Activated naive CD8-positive, alpha-beta T cell treated with anti-CD3 and anti-CD28 coated beads, Interleukin-2, amount 10 ng/mL, durations not matched to agents 7 days and 5 days (primary cell): ENCODE measurements around the gene PDE6D. TPM values are rescaled to one million over a fixed set of nuclear protein-coding genes. Genes with fewer than 3 reads are reported as not detected.
A peak's percentile ranks its signal among the peaks of the same experiment; 100 is the strongest.
"Not testable (repeated sequence)": the region's sequence is repeated elsewhere in the genome, so short reads cannot be mapped to it uniquely, and the experiment has no call there.

ENCODE experiments used
- ATAC-seq: fragments of 150-1000 bp; cut with Tn5 transposase; one replicate; pipeline ENCODE4 v1.10.0; 2021; ENCODE audit warnings: low read depth, moderate library complexity
- POLR2A ChIA-PET: fragments of 350-600 bp; sonication (Branson Sonifier 250); formaldehyde crosslinking; loops from one replicate; lab custom pipeline; 2021; ENCODE audit warnings: antibody characterized with exemption; lab: Charles Lee
- DNase-seq: peaks from one replicate; pipeline ENCODE4 v3.0.0; 2021
- H3K27ac Mint-ChIP-seq: one replicate; pipeline ENCODE4 v1.8.0; 2022; ENCODE audit warnings: mild to moderate bottlenecking, mixed read lengths
- H3K27me3 Mint-ChIP-seq: one replicate; pipeline ENCODE4 v1.8.0; 2022; ENCODE audit warnings: mild to moderate bottlenecking, moderate library complexity, mixed read lengths
- H3K36me3 Mint-ChIP-seq: one replicate; pipeline ENCODE4 v1.8.0; 2021; ENCODE audit warnings: mild to moderate bottlenecking, mixed read lengths
- H3K4me1 Mint-ChIP-seq: one replicate; pipeline ENCODE4 v1.8.0; 2021; ENCODE audit warnings: mixed read lengths
- H3K4me3 Mint-ChIP-seq: one replicate; pipeline ENCODE4 v1.8.0; 2022; ENCODE audit warnings: mild to moderate bottlenecking, moderate library complexity, mixed read lengths
- H3K9me3 Mint-ChIP-seq: one replicate; pipeline ENCODE4 v1.8.0; 2021; ENCODE audit warnings: mixed read lengths
- total RNA-seq, 2 experiments: library from RNA; stranded (reverse); gene quantifications; one replicate each; pipeline ENCODE4 v1.2.3, GENCODE V29; 2021

The PDE6D gene
- total RNA-seq, 2 experiments from 2014 or later = 34.1 TPM

GRCh38 chr2:231720987-231721966 is 59.8 kb downstream of the PDE6D start:
- no peak for DNase-seq
- H3K4me3 Mint-ChIP-seq = no peak overlapping the region
- H3K9me3 Mint-ChIP-seq = no peaks in the 10 kb centered on the region
- no peaks in the 10 kb centered on the region for H3K27me3 Mint-ChIP-seq
- POLR2A ChIA-PET = no interaction called here
- no peak for ATAC-seq
- H3K36me3 Mint-ChIP-seq = no peaks in the 10 kb centered on the region
- no peak overlapping the region for H3K27ac Mint-ChIP-seq
- H3K4me1 Mint-ChIP-seq = peaks cover 5% of the 10 kb centered on the region

GRCh38 chr2:231720292-231720986 is 60.6 kb downstream of the PDE6D start:
- Mint-ChIP-seq H3K4me3 (no peak overlapping the region), H3K9me3 (no peaks in the 10 kb centered on the region), H3K27ac (no peak overlapping the region), H3K36me3 (no peaks in the 10 kb centered on the region), H3K27me3 (no peaks in the 10 kb centered on the region), H3K4me1 (peaks cover 5% of the 10 kb centered on the region)
- POLR2A ChIA-PET = no interaction called here
- DNase-seq (no peak), ATAC-seq (no peak)

DNA sequence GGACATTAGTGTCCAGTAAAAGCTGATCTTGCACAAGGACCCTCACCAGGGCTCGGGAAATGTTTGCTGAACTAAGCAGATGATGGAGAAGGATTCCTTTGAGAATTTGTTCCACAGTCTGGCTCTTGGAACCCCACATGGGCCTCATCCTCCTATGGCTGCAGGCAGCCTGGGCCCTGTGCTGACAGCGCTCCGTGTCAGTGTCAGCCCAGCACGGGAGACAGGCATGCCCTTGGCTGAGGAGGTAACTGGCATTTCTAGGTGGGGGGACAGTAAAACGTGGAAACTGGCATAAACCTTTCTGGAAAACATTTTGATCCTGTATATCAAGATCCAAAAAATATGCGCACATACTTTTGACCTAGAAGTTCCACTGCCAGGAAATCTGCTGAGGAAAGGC is 62.3 kb downstream of the PDE6D start:
- POLR2A ChIA-PET = interaction anchor here (7.5 kb wide), 1 partner anchor 107 kb away, joined by 61 read pairs; no protein-coding TSS in a partner anchor
- peaks cover 7% of the 10 kb centered on the region for H3K4me1 Mint-ChIP-seq
- no peaks in the 10 kb centered on the region for H3K36me3 Mint-ChIP-seq
- no peaks in the 10 kb centered on the region for H3K27me3 Mint-ChIP-seq
- no peak for ATAC-seq
- no peak overlapping the region for H3K27ac Mint-ChIP-seq
- DNase-seq = no peak
- no peak overlapping the region for H3K4me3 Mint-ChIP-seq
- no peaks in the 10 kb centered on the region for H3K9me3 Mint-ChIP-seq

DNA sequence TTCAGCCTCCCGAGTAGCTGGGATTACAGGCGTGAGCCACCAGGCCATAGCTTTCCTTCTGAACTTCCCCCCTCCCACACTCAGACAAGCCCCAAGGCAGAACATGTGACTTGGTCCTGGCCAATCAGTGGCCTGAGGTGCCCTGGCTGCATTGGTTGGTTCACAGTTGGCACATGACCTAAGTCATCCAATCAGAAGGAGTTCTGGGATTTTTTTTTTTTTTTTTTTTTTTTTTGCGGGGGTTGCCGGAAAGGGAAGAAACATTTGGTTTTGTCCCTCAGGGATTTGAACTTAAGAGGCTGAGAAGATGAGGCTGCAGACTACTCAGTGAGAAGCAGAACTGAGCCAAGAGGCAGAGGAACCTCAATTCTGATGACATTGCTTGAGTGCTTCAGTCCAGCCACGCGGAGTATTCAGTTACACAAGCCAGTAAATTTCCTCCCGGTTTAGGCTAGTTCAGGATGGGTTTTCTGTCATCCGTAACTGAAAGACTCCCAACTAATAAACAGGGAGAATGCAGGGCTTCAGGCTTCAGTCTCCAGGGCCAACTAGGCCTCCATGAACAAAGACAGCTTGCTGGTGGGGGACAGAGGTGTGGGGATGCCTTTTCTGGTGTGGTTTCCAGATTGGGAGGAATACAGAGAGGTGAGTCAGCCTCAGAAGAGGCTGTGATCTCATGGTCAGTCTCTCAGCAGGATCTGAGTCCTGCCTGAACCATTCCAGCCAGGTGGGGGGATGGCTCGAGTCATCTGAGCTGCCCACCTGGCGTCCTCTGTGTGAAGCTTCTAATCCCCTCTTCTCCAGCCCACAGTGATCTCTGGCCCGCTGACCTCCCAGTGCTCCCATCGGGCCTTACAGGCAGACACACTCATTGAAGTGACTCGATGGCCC is 63.6 kb downstream of the PDE6D start:
- DNase-seq (no peak), ATAC-seq (no peak)
- H3K27me3 Mint-ChIP-seq = no peaks in the 10 kb centered on the region
- no peak overlapping the region for H3K27ac Mint-ChIP-seq
- no peak overlapping the region for H3K4me3 Mint-ChIP-seq
- H3K9me3 Mint-ChIP-seq = no peaks in the 10 kb centered on the region
- H3K4me1 Mint-ChIP-seq = peaks cover 9% of the 10 kb centered on the region
- POLR2A ChIA-PET = interaction anchor here (1.4 to 7.5 kb wide), 2 partner anchors 40 to 105 kb away, joined by 3 to 61 read pairs; no protein-coding TSS in a partner anchor
- peaks cover 2% of the 10 kb centered on the region for H3K36me3 Mint-ChIP-seq

- H3K27ac Mint-ChIP-seq = no peak overlapping the region
- H3K4me3 Mint-ChIP-seq = no peak overlapping the region
- ATAC-seq (no peak), DNase-seq (no peak)
- POLR2A ChIA-PET = interaction anchor here (0.6 to 7.5 kb wide), 3 partner anchors 35 to 105 kb away, joined by 3 to 61 read pairs (median 4); no protein-coding TSS in a partner anchor
- peaks cover 10% of the 10 kb centered on the region for H3K36me3 Mint-ChIP-seq
- H3K27me3 Mint-ChIP-seq = no peaks in the 10 kb centered on the region
- H3K9me3 Mint-ChIP-seq = no peaks in the 10 kb centered on the region
- peaks cover 17% of the 10 kb centered on the region for H3K4me1 Mint-ChIP-seq
Measured at GRCh38 chr2:231716666-231717280, 64.3 kb downstream of the PDE6D start.

DNA sequence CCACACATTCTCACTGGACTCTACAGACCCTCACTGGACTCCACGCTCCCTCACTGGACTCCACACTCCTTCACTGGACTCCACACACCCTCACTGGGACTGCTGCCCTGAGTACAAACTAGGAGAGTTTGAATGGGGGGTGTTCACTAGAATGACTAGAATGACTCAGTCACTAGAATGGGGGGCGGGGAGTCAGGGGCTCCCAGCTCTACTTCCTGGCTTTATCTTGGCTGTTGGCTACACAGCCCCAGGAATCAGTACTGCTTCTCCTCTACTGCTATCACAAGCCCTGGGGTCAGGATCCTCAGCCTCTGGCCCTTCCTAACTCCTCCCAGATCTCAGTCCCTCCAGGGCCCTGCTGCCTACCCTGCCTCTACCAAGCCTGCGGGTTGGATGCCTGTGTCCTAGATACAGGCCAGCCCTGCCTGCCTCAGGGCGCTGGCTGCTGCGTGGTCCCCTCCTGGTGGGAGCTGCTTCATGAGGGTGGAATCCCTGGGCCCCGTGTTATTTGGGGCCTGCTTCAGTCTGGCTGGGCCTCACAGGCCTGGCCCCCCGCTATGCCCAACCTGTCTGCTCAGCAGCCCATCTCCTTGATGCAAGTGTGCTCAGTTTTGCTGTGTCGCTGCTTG is 65.0 kb downstream of the PDE6D start:
- Mint-ChIP-seq H3K4me1 (peaks cover 24% of the 10 kb centered on the region), H3K36me3 (peaks cover 17% of the 10 kb centered on the region), H3K9me3 (no peaks in the 10 kb centered on the region), H3K27ac (no peak overlapping the region), H3K4me3 (no peak overlapping the region), H3K27me3 (no peaks in the 10 kb centered on the region)
- POLR2A ChIA-PET = interaction anchor here (0.6 to 7.5 kb wide), 5 partner anchors 27 to 104 kb away, joined by 4 to 61 read pairs (median 4); no protein-coding TSS in a partner anchor
- ATAC-seq = no peak
- DNase-seq = no peak

- H3K9me3 Mint-ChIP-seq = no peaks in the 10 kb centered on the region
- ATAC-seq (no peak), DNase-seq (no peak)
- POLR2A ChIA-PET = interaction anchor here (1.3 to 7.5 kb wide), 6 partner anchors 9 to 103 kb away, joined by 4 to 61 read pairs (median 7); no protein-coding TSS in a partner anchor
- H3K27me3 Mint-ChIP-seq = no peaks in the 10 kb centered on the region
- peaks cover 24% of the 10 kb centered on the region for H3K4me1 Mint-ChIP-seq
- H3K27ac Mint-ChIP-seq = no peak overlapping the region
- peaks cover 18% of the 10 kb centered on the region for H3K36me3 Mint-ChIP-seq
- H3K4me3 Mint-ChIP-seq = no peak overlapping the region
Measured at GRCh38 chr2:231715499-231715837, 65.6 kb downstream of the PDE6D start.

DNA sequence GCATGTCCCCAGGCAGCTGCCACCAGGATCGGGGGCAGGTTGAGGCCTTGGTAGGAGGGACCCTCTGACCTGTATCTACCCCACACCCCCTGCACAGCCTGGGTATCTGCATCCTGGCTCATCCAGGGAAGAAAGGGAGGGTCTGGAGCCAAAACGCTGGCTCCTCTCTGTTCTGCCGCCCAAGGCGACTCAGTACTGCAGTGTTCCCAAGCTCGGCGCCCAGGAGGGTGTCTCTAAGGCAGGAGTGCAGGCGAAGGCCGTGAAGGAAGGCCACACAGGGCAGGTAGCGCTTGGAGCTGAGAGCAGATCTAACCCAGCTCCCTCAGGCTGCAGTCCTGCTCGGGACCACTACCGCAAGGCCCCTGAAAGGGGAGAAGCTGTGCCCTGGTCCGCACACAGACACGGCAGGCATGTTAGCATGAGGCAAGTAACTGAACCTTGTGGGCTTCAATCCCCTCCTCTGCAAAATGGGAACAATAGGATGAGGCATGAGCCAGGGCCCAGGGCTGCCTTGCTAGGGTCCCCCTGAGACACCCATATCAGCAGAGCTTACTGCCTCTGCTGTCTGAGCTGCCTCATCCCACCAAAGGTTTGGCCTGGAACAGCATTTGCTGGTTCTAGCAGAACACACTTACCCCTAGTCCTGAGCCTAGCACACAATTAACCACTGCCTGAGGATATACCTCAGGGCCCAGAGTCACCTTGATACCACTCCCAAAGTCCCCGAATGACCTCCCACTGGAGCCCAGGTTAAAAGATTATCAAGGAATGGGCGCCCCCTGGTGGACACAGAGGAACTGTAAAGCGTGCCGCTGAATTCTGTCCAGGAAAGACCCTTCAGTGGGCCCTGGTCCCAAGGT is 66.2 kb downstream of the PDE6D start:
- H3K36me3 Mint-ChIP-seq = peaks cover 18% of the 10 kb centered on the region
- H3K4me1 Mint-ChIP-seq = peaks cover 24% of the 10 kb centered on the region
- H3K4me3 Mint-ChIP-seq = no peak overlapping the region
- POLR2A ChIA-PET = interaction anchor here (0.8 to 7.5 kb wide), 10 partner anchors 9 to 103 kb away, joined by 3 to 61 read pairs (median 6); no protein-coding TSS in a partner anchor
- ATAC-seq (peak; percentile 7), DNase-seq (peak; percentile 82)
- peak overlapping the region; percentile 58 for H3K27ac Mint-ChIP-seq
- H3K27me3 Mint-ChIP-seq = no peaks in the 10 kb centered on the region
- no peaks in the 10 kb centered on the region for H3K9me3 Mint-ChIP-seq

- POLR2A ChIA-PET = interaction anchor here (0.6 to 7.5 kb wide), 11 partner anchors 8 to 102 kb away, joined by 3 to 61 read pairs (median 5); partner anchors contain the start of gene COPS7B
- ATAC-seq (peak; percentile 20), DNase-seq (peak; percentile 92)
- Mint-ChIP-seq H3K9me3 (no peaks in the 10 kb centered on the region), H3K27me3 (no peaks in the 10 kb centered on the region), H3K4me1 (peaks cover 24% of the 10 kb centered on the region), H3K36me3 (peaks cover 21% of the 10 kb centered on the region), H3K27ac (peak overlapping the region; percentile 89), H3K4me3 (peak overlapping the region; percentile 57)
Measured at GRCh38 chr2:231713730-231714638, 67.1 kb downstream of the PDE6D start.

DNA sequence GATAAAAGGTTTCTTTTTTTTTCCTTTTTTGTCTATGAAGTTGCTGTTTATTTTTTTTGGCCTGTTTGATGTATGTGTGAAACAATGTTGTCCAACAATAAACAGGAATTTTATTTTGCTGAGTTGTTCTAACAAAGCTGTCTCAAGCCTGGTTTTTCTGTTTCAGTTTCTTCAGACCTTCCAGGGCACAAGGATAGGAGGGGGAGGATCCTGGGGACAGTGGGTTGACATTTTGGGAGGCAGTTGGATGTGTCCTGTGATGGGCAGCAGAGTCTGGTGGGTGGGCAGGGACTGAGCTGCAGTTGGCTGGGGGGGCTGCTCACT is 67.7 kb downstream of the PDE6D start:
- H3K4me3 Mint-ChIP-seq = peak overlapping the region; percentile 57
- not testable (repeated sequence) for ATAC-seq, H3K9me3 Mint-ChIP-seq, DNase-seq, H3K27me3 Mint-ChIP-seq
- POLR2A ChIA-PET = interaction anchor here (0.6 to 7.5 kb wide), 7 partner anchors 26 to 101 kb away, joined by 3 to 61 read pairs (median 5); partner anchors contain the start of gene COPS7B
- H3K36me3 Mint-ChIP-seq = peaks cover 22% of the 10 kb centered on the region
- H3K27ac Mint-ChIP-seq = peak overlapping the region; percentile 89
- peaks cover 24% of the 10 kb centered on the region for H3K4me1 Mint-ChIP-seq
